PC-9 (cell line): ENCODE measurements around the gene GPR119. TPM values are rescaled to one million over a fixed set of nuclear protein-coding genes. Genes with fewer than 3 reads are reported as not detected.

Source experiments
- BruUV-seq: library from RNA; stranded (reverse); fragments of 400-500 nt; replicated peaks from 2 replicates; lab custom pipeline; 2021; lab: Mats Ljungman, UMichigan
- CTCF ChIA-PET: fragments of 300-600 bp; sonication (Branson Sonifier 250); formaldehyde crosslinking; loops from one replicate; lab custom pipeline; 2022; ENCODE audit warnings: antibody characterized with exemption; lab: Charles Lee
- POLR2A ChIA-PET: fragments of 300-600 bp; sonication (Branson Sonifier 250); formaldehyde crosslinking; loops from one replicate; lab custom pipeline; 2022; ENCODE audit warnings: antibody characterized with exemption; ENCODE audit not compliant: unreplicated experiment; lab: Charles Lee
- DNase-seq, 2 experiments: peaks; one replicate each; pipeline versions ENCODE4 v3.0.0 to v3.0.0-alpha.2; 2015 to 2022; ENCODE audit warnings: mixed read lengths in 1 of 2
- H2AFZ ChIP-seq: fragments of 200-600 bp; sonication (generic); 2 replicates; pipeline ENCODE4 v1.8.1; 2017; ENCODE audit warnings: antibody characterized with exemption
- H3F3A ChIP-seq: fragments of 200-600 bp; sonication (generic); 2 replicates; pipeline ENCODE4 v1.8.1; 2017; ENCODE audit warnings: antibody characterized with exemption, mild to moderate bottlenecking, low read depth; ENCODE audit not compliant: insufficient read depth
- H3K27ac ChIP-seq: fragments of 200-600 bp; sonication (generic); 2 replicates; pipeline ENCODE4 v1.6.1; 2016; ENCODE audit warnings: mixed run types
- H3K27me3 ChIP-seq: fragments of 200-600 bp; sonication (generic); 2 replicates; pipeline ENCODE4 v1.6.1; 2016; ENCODE audit warnings: low read depth, mixed run types; ENCODE audit not compliant: insufficient read depth
- H3K36me3 ChIP-seq: fragments of 200-600 bp; sonication (generic); 2 replicates; pipeline ENCODE4 v1.6.1; 2016; ENCODE audit warnings: low read depth, mixed run types
- H3K4me1 ChIP-seq: fragments of 200-600 bp; sonication (generic); replicated peaks from 2 replicates; pipeline ENCODE4 v1.6.1; 2016; ENCODE audit warnings: mixed run types; ENCODE audit not compliant: insufficient read depth
- H3K4me2 ChIP-seq: fragments of 200-600 bp; sonication (generic); 2 replicates; pipeline ENCODE4 v1.6.1; 2017; ENCODE audit warnings: mixed run types
- H3K4me3 ChIP-seq: fragments of 200-600 bp; sonication (generic); 2 replicates; pipeline ENCODE4 v1.6.1; 2016; ENCODE audit warnings: mixed run types
- H3K79me2 ChIP-seq: fragments of 200-600 bp; sonication (generic); 2 replicates; pipeline ENCODE4 v1.6.1; 2017; ENCODE audit warnings: low read depth, mixed run types
- H3K9me2 ChIP-seq: fragments of 200-600 bp; sonication (generic); 2 replicates; pipeline ENCODE4 v1.8.1; 2017; ENCODE audit warnings: mild to moderate bottlenecking; ENCODE audit not compliant: insufficient read depth
- H3K9me3 ChIP-seq: fragments of 200-600 bp; sonication (generic); 2 replicates; pipeline ENCODE4 v1.8.1; 2016; ENCODE audit warnings: low read depth; ENCODE audit not compliant: insufficient read depth
- H4K20me1 ChIP-seq: fragments of 200-600 bp; sonication (generic); 2 replicates; pipeline ENCODE4 v1.8.1; 2017; ENCODE audit not compliant: insufficient read depth
- CTCF ChIP-seq: fragments of 200-600 bp; sonication (generic); conservative IDR thresholded peaks from 2 replicates; pipeline ENCODE4 v1.6.1; 2017; ENCODE audit warnings: mixed run types, antibody characterized with exemption, mild to moderate bottlenecking, moderate library complexity
- EZH2 ChIP-seq: fragments of 200-600 bp; sonication (generic); IDR thresholded peaks from 2 replicates; pipeline ENCODE4 v1.8.0; 2017; ENCODE audit warnings: antibody characterized with exemption, low read depth
- intact Hi-C: fragments of 100-400 bp; cut with micrococcal nuclease; formaldehyde crosslinking; loops from one replicate; pipeline ENCODE4 v1.10.0; 2022; ENCODE audit not compliant: unreplicated experiment
- total RNA-seq: library from RNA; stranded (reverse); gene quantifications from 2 replicates; pipeline ENCODE4 v1.2.3, GENCODE V29; 2021

Gene GPR119
- total RNA-seq, 1 experiment from 2014 or later = not detected

DNA sequence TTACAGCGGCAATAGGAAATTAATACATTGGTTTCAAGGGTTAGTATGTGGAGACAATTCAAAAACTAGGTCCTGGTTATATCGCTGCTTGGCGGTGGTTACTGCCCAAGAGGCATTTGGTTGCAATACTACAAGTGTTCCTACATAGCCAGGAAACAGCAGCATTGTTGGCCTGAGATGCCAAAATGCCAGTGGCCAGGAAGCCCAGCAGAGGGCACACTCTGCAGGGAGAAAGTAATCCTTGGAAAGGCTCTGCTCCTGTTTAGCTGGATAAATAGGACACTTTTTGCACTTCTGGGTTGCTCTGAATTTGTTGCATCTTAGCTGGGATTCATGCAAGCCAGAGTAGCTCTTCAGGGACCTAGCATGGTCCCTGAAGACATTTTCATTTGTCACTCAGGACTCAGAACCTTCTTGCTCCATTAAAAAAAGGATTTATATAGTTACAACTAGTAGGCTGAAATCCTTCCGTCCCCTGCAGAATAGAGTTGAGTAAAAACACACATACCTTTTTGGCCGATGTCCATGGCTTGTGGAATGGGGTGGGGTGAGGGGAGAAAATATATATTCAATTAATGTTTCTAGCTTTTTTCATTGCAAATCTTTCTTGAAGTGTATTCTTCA, 8.1 kb upstream of the GPR119 start:
- intact Hi-C loops = loop anchor here (1.0 to 10.0 kb wide), 4 partner anchors 56 to 789 kb away; partner anchors contain the start of gene SLC25A14
- no peaks in the 10 kb centered on the region for H3K9me2 ChIP-seq
- CTCF ChIA-PET = interaction anchor here (0.6 to 0.9 kb wide), 3 partner anchors 522 to 1284 kb away, joined by 3 to 4 read pairs (median 3); no protein-coding TSS in a partner anchor
- no peak overlapping the region for H3K4me3 ChIP-seq
- TF ChIP-seq CTCF = peak; percentile 76
- no peak for TF ChIP-seq EZH2
- no peak overlapping the region for H2AFZ ChIP-seq
- H3K4me1 ChIP-seq = no peaks in the 10 kb centered on the region
- H3K27me3 ChIP-seq = peaks cover 24% of the 10 kb centered on the region
- no peaks in the 10 kb centered on the region for H3K9me3 ChIP-seq
- no peak overlapping the region for H3K4me2 ChIP-seq
- no peak overlapping the region for H3K27ac ChIP-seq
- POLR2A ChIA-PET = no interaction called here
- no peaks in the 10 kb centered on the region for H3K79me2 ChIP-seq
- H4K20me1 ChIP-seq = no peaks in the 10 kb centered on the region
- H3K36me3 ChIP-seq = no peaks in the 10 kb centered on the region
- H3F3A ChIP-seq = no peaks in the 10 kb centered on the region
- no TSS peak for BruUV-seq
- DNase-seq = peak; percentile 52 to 61

GRCh38 chrX:130386408-130386808, 934 bp upstream of the GPR119 start:
- no peak overlapping the region for H3K4me3 ChIP-seq
- no peaks in the 10 kb centered on the region for H4K20me1 ChIP-seq
- no peak for DNase-seq
- H3K4me2 ChIP-seq = no peak overlapping the region
- POLR2A ChIA-PET = no interaction called here
- H3K79me2 ChIP-seq = no peaks in the 10 kb centered on the region
- TF ChIP-seq EZH2 = no peak
- TF ChIP-seq CTCF = no peak
- H3F3A ChIP-seq = no peaks in the 10 kb centered on the region
- CTCF ChIA-PET = no interaction called here
- H3K27ac ChIP-seq = no peak overlapping the region
- no peak overlapping the region for H2AFZ ChIP-seq
- no peaks in the 10 kb centered on the region for H3K9me3 ChIP-seq
- H3K4me1 ChIP-seq = no peaks in the 10 kb centered on the region
- intact Hi-C loops = no loop called here
- no peaks in the 10 kb centered on the region for H3K36me3 ChIP-seq
- BruUV-seq = no TSS peak
- H3K9me2 ChIP-seq = no peaks in the 10 kb centered on the region
- peaks cover 13% of the 10 kb centered on the region for H3K27me3 ChIP-seq

DNA sequence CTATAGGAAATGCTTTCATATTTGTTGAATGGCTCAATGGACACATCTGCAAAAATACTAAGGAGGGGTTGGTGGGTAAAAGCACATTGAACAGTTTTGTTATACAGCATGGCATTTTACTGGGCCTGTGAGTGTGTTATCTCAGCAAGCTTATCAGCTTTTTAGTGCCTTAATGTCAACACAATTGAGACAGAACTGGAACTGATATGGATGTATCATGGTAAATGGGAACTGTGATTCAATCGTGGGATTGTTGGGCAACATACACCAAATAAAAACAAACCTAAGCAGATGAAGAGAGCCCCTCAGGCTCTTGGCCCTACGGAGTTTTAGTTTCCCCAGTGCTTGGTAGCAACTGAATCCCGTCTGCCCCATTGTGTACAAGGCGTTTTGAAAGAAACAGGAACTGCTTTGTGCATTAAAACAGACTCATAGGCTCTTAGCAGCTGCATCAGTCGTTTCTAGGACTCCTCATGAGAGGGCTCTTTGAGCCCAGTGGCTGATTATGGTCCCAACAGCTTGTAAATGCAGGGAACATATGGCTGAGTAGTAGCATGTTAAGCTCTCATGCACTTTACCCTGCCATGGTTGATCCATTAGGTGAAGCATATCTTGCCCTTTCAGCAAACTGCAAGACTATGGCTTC, 7.3 kb downstream of the GPR119 start:
- POLR2A ChIA-PET = no interaction called here
- H4K20me1 ChIP-seq = no peaks in the 10 kb centered on the region
- no peak for DNase-seq
- H3K36me3 ChIP-seq = no peaks in the 10 kb centered on the region
- no peak overlapping the region for H3K4me3 ChIP-seq
- CTCF ChIA-PET = no interaction called here
- H3K4me2 ChIP-seq = no peak overlapping the region
- BruUV-seq = no TSS peak
- H3F3A ChIP-seq = no peaks in the 10 kb centered on the region
- peaks cover 3% of the 10 kb centered on the region; the same call in 1 of the 2 replicates for H3K27me3 ChIP-seq
- H2AFZ ChIP-seq = no peak overlapping the region
- no peaks in the 10 kb centered on the region for H3K9me2 ChIP-seq
- no peak overlapping the region for H3K27ac ChIP-seq
- TF ChIP-seq EZH2 (no peak), CTCF (no peak)
- intact Hi-C loops = no loop called here
- H3K4me1 ChIP-seq = no peaks in the 10 kb centered on the region
- H3K9me3 ChIP-seq = no peaks in the 10 kb centered on the region
- H3K79me2 ChIP-seq = no peaks in the 10 kb centered on the region
